Thyroid gland (tissue), 4 donors: ENCODE data around the gene LRP6.

ENCODE experiments used
- POLR2A ChIP-seq, 2 donors: fragments of 450-650 bp; IDR thresholded peaks; one replicate each; pipeline ENCODE4 v1.6.1; 2017; ENCODE audit warnings: antibody characterized with exemption in 2 of 2, mild to moderate bottlenecking in 2 of 2, moderate library complexity in 1 of 2
- TF ChIP-seq, protein P1 (sequence below), 6 experiments: fragments of 200-600 bp in 3 of 6; fragments of 450-650 bp in 3 of 6; sonication (generic) in 3 of 6; IDR thresholded peaks; one replicate each; pipeline ENCODE4 v1.5.1; 2016 to 2019; ENCODE audit warnings: antibody characterized with exemption in 6 of 6, mild to moderate bottlenecking in 2 of 6, inconsistent platforms in 1 of 6, moderate library complexity in 1 of 6

- TF ChIP-seq, protein P1, sequence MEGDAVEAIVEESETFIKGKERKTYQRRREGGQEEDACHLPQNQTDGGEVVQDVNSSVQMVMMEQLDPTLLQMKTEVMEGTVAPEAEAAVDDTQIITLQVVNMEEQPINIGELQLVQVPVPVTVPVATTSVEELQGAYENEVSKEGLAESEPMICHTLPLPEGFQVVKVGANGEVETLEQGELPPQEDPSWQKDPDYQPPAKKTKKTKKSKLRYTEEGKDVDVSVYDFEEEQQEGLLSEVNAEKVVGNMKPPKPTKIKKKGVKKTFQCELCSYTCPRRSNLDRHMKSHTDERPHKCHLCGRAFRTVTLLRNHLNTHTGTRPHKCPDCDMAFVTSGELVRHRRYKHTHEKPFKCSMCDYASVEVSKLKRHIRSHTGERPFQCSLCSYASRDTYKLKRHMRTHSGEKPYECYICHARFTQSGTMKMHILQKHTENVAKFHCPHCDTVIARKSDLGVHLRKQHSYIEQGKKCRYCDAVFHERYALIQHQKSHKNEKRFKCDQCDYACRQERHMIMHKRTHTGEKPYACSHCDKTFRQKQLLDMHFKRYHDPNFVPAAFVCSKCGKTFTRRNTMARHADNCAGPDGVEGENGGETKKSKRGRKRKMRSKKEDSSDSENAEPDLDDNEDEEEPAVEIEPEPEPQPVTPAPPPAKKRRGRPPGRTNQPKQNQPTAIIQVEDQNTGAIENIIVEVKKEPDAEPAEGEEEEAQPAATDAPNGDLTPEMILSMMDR (IDR thresholded peaks at IDR 0.05), result no peak
- no peak for TF ChIP-seq POLR2A (IDR thresholded peaks at IDR 0.05)
Measured at GRCh38 chr12:12072064-12072760, 194.6 kb downstream of the LRP6 start.
